GM12872 (cell line): ENCODE results near the gene CGA.

Experiments
- TF ChIP-seq, protein P1 (sequence below): IDR thresholded peaks from 3 replicates; pipeline ENCODE4 v1.5.1; 2011; ENCODE audit warnings: low read depth, mild to moderate bottlenecking, low read length, moderate library complexity; ENCODE audit not compliant: insufficient read depth

CGA gene

DNA sequence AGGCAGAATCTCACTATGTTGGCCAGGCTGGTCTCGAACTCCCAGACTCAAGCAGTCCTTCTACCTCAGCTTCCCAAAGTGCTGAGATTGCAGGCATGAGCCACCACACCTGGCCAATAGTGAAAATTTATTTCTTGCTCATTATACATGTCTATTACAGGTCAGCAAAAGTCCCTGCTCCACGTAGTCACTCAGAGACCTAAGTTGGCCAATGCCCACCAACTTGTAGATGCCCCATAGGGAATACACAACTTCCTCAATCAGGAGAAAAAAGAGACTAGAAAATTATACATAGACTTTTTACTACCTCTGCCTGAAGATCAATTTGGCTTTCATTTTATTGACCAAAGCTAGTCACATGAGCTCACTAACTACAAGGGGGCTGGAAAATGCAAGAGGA is 22.0 kb upstream of the CGA start:
- TF ChIP-seq, protein P1, sequence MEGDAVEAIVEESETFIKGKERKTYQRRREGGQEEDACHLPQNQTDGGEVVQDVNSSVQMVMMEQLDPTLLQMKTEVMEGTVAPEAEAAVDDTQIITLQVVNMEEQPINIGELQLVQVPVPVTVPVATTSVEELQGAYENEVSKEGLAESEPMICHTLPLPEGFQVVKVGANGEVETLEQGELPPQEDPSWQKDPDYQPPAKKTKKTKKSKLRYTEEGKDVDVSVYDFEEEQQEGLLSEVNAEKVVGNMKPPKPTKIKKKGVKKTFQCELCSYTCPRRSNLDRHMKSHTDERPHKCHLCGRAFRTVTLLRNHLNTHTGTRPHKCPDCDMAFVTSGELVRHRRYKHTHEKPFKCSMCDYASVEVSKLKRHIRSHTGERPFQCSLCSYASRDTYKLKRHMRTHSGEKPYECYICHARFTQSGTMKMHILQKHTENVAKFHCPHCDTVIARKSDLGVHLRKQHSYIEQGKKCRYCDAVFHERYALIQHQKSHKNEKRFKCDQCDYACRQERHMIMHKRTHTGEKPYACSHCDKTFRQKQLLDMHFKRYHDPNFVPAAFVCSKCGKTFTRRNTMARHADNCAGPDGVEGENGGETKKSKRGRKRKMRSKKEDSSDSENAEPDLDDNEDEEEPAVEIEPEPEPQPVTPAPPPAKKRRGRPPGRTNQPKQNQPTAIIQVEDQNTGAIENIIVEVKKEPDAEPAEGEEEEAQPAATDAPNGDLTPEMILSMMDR = no peak

DNA sequence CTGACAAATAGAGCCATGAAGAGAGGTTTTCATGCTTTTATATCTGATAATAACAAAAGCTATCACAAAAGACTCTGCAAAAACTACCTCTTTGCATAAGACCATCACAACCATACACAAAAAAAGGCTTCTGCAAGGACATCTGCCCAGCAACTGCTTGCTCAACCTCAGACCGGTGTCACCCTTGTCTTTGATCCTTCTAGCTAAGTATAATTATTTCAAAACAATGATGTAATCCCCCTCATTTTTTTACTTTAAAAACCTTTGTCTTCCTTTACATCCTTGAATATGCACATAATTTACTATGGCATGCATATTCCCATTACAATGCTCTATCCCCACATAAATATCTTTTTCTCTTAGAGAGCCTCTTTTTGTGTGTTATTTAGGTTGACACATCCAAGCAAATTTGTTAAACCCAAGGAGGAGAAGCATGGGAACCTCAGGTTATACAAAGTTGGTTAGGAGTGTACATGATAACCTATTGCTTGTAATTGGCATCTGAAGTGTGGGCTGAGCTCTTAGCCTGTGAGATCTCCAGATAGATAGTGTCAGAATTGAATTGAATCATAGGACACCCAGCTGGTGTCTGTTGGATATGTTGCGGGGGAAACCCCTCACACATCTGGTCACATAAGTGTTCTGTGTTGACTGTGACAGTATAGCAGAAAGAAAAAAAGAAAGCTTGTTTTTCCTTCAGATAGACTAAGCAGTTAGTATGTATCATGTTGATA is 20.7 kb upstream of the CGA start:
- TF ChIP-seq, protein P1 = no peak

DNA sequence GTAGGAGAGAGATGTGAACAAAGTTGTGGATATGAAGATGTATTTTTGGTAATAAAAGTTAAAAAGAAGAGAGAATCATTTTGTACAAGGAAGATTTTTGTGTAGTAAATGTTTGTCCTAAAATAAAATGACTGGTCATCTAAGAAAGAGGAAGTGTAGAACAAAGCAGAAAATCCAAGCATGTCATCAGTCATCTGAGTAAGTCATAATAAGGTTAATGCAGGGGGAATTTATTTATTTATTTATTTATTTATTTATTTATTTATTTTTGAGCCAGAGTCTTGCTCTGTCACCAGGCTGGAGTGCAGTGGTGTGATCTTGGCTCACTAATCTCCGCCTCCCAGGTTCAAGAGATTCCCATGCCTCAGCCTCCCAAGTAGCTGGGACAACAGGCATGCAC is 15.7 kb upstream of the CGA start:
- TF ChIP-seq, protein P1 = no peak

DNA sequence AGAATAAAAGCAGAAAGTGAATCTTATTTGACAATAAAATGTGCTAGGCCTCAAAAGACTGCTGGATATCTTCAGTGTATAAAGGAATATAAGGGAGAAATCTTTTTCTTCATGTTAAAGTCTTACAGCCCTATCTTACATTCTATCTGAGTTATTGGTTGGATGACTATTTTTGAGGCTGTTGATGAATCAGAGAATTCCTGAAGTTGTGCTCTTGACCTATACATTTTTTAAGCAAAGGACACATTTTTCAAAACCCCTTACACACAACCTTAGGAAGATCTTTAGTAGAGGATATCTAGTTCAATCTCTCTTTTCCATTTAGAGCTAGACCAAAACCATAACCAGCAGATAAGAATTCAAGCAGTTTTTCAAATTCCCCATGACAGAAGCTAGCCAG is 10.9 kb upstream of the CGA start:
- TF ChIP-seq, protein P1 = no peak

DNA sequence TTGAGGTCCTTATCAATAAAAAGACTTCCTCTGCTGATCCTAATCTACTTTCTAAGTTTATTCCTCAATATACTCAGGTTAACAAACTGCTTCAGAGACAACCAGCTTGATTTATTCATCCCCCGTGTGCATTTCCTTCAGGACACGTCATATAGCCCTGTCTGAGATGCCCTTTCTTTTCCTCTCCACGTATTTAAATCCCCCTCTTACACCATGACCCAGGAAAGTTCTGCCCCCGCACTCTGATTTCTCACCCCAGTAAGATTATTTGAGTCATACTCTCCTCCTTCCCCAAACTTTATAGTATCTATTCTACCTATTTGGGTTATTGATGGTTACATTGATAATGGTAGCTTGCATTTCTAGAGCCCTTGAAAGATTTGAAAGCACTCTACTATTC is 9.8 kb upstream of the CGA start:
- TF ChIP-seq, protein P1 = no peak

DNA sequence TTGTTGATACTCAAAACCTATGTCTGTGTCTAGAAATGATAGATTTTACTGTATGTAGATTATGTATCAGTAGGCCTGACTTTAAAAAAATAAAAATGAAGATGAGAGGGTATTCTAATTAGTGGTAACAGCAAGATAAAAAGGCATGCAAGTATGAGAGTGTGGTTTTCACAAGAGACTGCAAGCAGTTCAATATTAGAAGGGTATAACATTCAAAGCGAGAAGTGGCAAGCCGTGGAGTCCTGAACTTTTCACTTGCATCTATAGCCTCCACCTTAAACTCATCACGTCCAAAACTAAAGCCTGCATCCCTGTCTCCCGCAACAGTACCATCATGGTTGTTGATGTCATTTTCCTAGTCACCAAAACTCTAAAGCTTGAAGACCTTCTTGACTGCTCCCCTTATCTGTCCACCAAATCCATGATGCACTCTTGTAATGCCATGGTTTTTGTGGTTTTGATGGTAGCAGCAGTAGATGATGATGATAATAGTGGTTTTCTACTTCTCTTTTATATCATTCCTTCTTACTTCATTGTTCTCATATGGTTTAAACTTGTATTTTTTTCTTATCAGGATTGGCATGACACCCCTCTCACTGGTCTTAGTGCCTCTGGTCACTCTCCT is 9.2 kb upstream of the CGA start:
- TF ChIP-seq, protein P1 = no peak

DNA sequence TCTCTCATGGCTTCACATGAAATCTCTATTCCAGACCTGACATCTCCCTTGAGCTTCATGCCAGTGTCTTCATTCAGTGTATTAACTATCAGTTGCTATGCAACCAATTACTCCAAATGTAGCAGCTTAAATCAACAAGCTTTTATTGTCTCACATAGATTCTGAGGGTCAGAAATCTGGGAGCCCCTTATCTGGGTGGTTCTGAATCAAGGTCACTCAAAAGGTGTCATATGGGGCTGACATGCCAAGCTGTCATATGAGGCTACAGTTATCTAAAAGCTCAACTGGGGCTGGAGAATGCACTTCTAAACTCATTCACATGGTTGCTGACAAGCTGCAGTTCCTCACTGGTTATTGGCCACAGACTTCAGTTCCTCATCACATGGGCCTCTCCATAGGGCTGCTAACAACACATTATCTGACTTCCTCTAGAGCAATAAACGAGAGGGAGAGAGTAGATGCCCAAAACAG is 7.3 kb upstream of the CGA start:
- TF ChIP-seq, protein P1 = no peak
